ENCODE measurements around the gene SYT9. TPM values are rescaled to one million over a fixed set of nuclear protein-coding genes. Genes with fewer than 3 reads are reported as not detected.

The SYT9 gene
- total RNA-seq, 1 donor from 2014 or later: 2.9 TPM

GRCh38 chr11:7506243-7506642 lies 254.5 kb downstream of the SYT9 start:
- Histone ChIP-seq H3K9me3 (no peaks in the 10 kb centered on the region), H3K4me1 (peaks cover 4% of the 10 kb centered on the region), H3K27me3 (no peaks in the 10 kb centered on the region), H3K4me3 (no peak overlapping the region), H3K27ac (no peak overlapping the region), H3K36me3 (no peaks in the 10 kb centered on the region)
- intact Hi-C loops (cut with DNase I): no loop called here
- DNase-seq (ENCODE audit: extremely low spot score in 2 of 2): no peak
- TF ChIP-seq CTCF (IDR thresholded peaks at IDR 0.05) (no peak), POLR2AphosphoS5 (IDR thresholded peaks at IDR 0.05; ENCODE audit: insufficient read depth in 1 of 2, low read depth in 1 of 2) (no peak), POLR2A (IDR thresholded peaks at IDR 0.05) (no peak)

GRCh38 chr11:7508087-7508486 lies 256.4 kb downstream of the SYT9 start:
- peaks cover 22% of the 10 kb centered on the region for H3K4me1 ChIP-seq
- intact Hi-C loops (cut with DNase I): no loop called here
- no peaks in the 10 kb centered on the region for H3K36me3 ChIP-seq
- DNase-seq (ENCODE audit: extremely low spot score in 2 of 2): no peak
- H3K27ac ChIP-seq: no peak overlapping the region
- no peaks in the 10 kb centered on the region for H3K27me3 ChIP-seq
- H3K4me3 ChIP-seq: no peak overlapping the region
- H3K9me3 ChIP-seq: no peaks in the 10 kb centered on the region
- no peak for TF ChIP-seq POLR2AphosphoS5 (IDR thresholded peaks at IDR 0.05; ENCODE audit: insufficient read depth in 1 of 2, low read depth in 1 of 2)

- no peaks in the 10 kb centered on the region for H3K27me3 ChIP-seq
- intact Hi-C loops (cut with DNase I): no loop called here
- no peak for DNase-seq (ENCODE audit: extremely low spot score in 2 of 2)
- H3K4me3 ChIP-seq: no peak overlapping the region
- H3K4me1 ChIP-seq: peaks cover 33% of the 10 kb centered on the region
- no peaks in the 10 kb centered on the region for H3K9me3 ChIP-seq
- no peak overlapping the region for H3K27ac ChIP-seq
- TF ChIP-seq POLR2AphosphoS5 (IDR thresholded peaks at IDR 0.05; ENCODE audit: insufficient read depth in 1 of 2, low read depth in 1 of 2): no peak
- no peak for TF ChIP-seq POLR2A (IDR thresholded peaks at IDR 0.05)
- no peak for TF ChIP-seq CTCF (IDR thresholded peaks at IDR 0.05)
- no peaks in the 10 kb centered on the region for H3K36me3 ChIP-seq
Measured at GRCh38 chr11:7509966-7510365, 258.3 kb downstream of the SYT9 start.

GRCh38 chr11:7511401-7511800 lies 259.7 kb downstream of the SYT9 start:
- H3K4me3 ChIP-seq: no peak overlapping the region
- H3K36me3 ChIP-seq: no peaks in the 10 kb centered on the region
- no peak for DNase-seq (ENCODE audit: extremely low spot score in 2 of 2)
- peak overlapping the region; percentile 93 for H3K27ac ChIP-seq
- intact Hi-C loops (cut with DNase I): no loop called here
- H3K4me1 ChIP-seq: peaks cover 41% of the 10 kb centered on the region
- no peaks in the 10 kb centered on the region for H3K9me3 ChIP-seq
- TF ChIP-seq POLR2AphosphoS5 (IDR thresholded peaks at IDR 0.05; ENCODE audit: insufficient read depth in 1 of 2, low read depth in 1 of 2) (peak in 1 of 2 donors; percentile 84), POLR2A (IDR thresholded peaks at IDR 0.05) (no peak)
- H3K27me3 ChIP-seq: no peaks in the 10 kb centered on the region

- peaks cover 41% of the 10 kb centered on the region for H3K4me1 ChIP-seq
- peak overlapping the region; percentile 93 for H3K27ac ChIP-seq
- no peak for TF ChIP-seq POLR2A (IDR thresholded peaks at IDR 0.05)
- no peak for TF ChIP-seq POLR2AphosphoS5 (IDR thresholded peaks at IDR 0.05; ENCODE audit: insufficient read depth in 1 of 2, low read depth in 1 of 2)
- no peak for TF ChIP-seq CTCF (IDR thresholded peaks at IDR 0.05)
- H3K9me3 ChIP-seq: no peaks in the 10 kb centered on the region
- peak overlapping the region; percentile 65 to 95 for H3K4me3 ChIP-seq
- intact Hi-C loops (cut with DNase I): no loop called here
- no peaks in the 10 kb centered on the region for H3K36me3 ChIP-seq
- H3K27me3 ChIP-seq: no peaks in the 10 kb centered on the region
- no peak for DNase-seq (ENCODE audit: extremely low spot score in 2 of 2)
Measured at GRCh38 chr11:7512525-7513233, 261.0 kb downstream of the SYT9 start.

Measured in vagina (tissue), 2 donors.